UCSD-AML1 (cell line): ENCODE data around the gene CNOT6L.

Source experiments
- DNase-seq: peaks from one replicate; lab custom pipeline; 2025; ENCODE audit not compliant: unreplicated experiment; lab: John Stamatoyannopoulos, UW

Gene CNOT6L

GRCh38 chr4:77820649-77821561 lies 1.7 kb upstream of the CNOT6L start:
- no peak for DNase-seq

GRCh38 chr4:77819843-77820648 lies 878 bp upstream of the CNOT6L start:
- peak; percentile 93 for DNase-seq

- no peak for DNase-seq
Measured at GRCh38 chr4:77819404-77819842, 255 bp upstream of the CNOT6L start.

- DNase-seq, result peak; percentile 78
Measured at GRCh38 chr4:77818073-77818601, 1.0 kb downstream of the CNOT6L start.

GRCh38 chr4:77817304-77818072 lies 1.7 kb downstream of the CNOT6L start:
- DNase-seq, result no peak

GRCh38 chr4:77816546-77816945 lies 2.6 kb downstream of the CNOT6L start:
- DNase-seq, result no peak

GRCh38 chr4:77815636-77816035 lies 3.5 kb downstream of the CNOT6L start:
- no peak for DNase-seq

GRCh38 chr4:77805840-77806239 lies 13.3 kb downstream of the CNOT6L start:
- no peak for DNase-seq

GRCh38 chr4:77804471-77804870 lies 14.7 kb downstream of the CNOT6L start:
- no peak for DNase-seq

GRCh38 chr4:77802402-77802801 lies 16.8 kb downstream of the CNOT6L start:
- no peak for DNase-seq

GRCh38 chr4:77801260-77801608 lies 17.9 kb downstream of the CNOT6L start:
- DNase-seq, result no peak

- no peak for DNase-seq
Measured at GRCh38 chr4:77800483-77801259, 18.5 kb downstream of the CNOT6L start.

GRCh38 chr4:77800077-77800476 lies 19.1 kb downstream of the CNOT6L start:
- no peak for DNase-seq

GRCh38 chr4:77798385-77798784 lies 20.8 kb downstream of the CNOT6L start:
- no peak for DNase-seq

GRCh38 chr4:77797239-77797638 lies 21.9 kb downstream of the CNOT6L start:
- DNase-seq, result no peak

GRCh38 chr4:77795326-77795725 lies 23.8 kb downstream of the CNOT6L start:
- DNase-seq, result no peak

- DNase-seq, result no peak
Measured at GRCh38 chr4:77790146-77790545, 29.0 kb downstream of the CNOT6L start.

GRCh38 chr4:77788990-77789389 lies 30.2 kb downstream of the CNOT6L start:
- no peak for DNase-seq

GRCh38 chr4:77787969-77788368 lies 31.2 kb downstream of the CNOT6L start:
- DNase-seq, result no peak

GRCh38 chr4:77785669-77786068 lies 33.5 kb downstream of the CNOT6L start:
- no peak for DNase-seq
